ENCODE data around the gene LKAAEAR1.
"Not testable (repeated sequence)": the region's sequence is repeated elsewhere in the genome, so short reads cannot be mapped to it uniquely, and the experiment has no call there.

The LKAAEAR1 gene

DNA sequence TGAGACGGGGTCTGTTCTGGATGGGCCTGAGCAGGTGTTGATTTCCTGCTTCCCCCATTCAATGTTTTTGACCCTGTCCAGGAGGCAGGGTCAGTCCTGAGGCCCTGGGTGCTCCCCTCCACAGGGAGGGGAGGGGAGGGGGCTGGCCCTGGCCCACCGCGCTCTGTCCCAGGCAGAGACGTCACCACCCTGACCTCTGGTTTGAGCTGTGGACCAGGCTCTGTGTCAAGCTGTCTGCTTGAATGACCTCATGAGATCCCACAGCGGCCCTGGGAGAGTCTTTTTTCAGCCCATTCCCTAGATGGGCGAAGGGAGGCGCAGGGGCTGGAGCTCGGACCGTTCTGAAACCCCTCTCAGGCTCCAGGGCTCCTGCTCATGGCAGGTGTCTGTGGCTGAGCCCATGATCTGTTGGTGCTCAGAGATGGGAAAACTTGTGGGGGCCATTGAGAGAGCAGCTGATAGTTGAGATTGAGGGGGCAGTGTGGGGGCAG, 8.9 kb upstream of the LKAAEAR1 start:
- TF ChIP-seq, protein P1, sequence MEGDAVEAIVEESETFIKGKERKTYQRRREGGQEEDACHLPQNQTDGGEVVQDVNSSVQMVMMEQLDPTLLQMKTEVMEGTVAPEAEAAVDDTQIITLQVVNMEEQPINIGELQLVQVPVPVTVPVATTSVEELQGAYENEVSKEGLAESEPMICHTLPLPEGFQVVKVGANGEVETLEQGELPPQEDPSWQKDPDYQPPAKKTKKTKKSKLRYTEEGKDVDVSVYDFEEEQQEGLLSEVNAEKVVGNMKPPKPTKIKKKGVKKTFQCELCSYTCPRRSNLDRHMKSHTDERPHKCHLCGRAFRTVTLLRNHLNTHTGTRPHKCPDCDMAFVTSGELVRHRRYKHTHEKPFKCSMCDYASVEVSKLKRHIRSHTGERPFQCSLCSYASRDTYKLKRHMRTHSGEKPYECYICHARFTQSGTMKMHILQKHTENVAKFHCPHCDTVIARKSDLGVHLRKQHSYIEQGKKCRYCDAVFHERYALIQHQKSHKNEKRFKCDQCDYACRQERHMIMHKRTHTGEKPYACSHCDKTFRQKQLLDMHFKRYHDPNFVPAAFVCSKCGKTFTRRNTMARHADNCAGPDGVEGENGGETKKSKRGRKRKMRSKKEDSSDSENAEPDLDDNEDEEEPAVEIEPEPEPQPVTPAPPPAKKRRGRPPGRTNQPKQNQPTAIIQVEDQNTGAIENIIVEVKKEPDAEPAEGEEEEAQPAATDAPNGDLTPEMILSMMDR (IDR thresholded peaks at IDR 0.05; ENCODE audit: low read depth, low read length, missing control alignments) = no peak
- no peak overlapping the region for H3K4me3 ChIP-seq (ENCODE audit: low read depth, low read length)
- H3K36me3 ChIP-seq (replicated peaks) = no peaks in the 10 kb centered on the region
- in situ Hi-C loops (cut with HindIII; ENCODE audit: low pct_ligation_motif_present, low sequenced_read_pairs) = no loop called here
- H3K27ac ChIP-seq = no peak overlapping the region
- no peak for DNase-seq
- peaks cover 7% of the 10 kb centered on the region for H3K27me3 ChIP-seq (replicated peaks)

DNA sequence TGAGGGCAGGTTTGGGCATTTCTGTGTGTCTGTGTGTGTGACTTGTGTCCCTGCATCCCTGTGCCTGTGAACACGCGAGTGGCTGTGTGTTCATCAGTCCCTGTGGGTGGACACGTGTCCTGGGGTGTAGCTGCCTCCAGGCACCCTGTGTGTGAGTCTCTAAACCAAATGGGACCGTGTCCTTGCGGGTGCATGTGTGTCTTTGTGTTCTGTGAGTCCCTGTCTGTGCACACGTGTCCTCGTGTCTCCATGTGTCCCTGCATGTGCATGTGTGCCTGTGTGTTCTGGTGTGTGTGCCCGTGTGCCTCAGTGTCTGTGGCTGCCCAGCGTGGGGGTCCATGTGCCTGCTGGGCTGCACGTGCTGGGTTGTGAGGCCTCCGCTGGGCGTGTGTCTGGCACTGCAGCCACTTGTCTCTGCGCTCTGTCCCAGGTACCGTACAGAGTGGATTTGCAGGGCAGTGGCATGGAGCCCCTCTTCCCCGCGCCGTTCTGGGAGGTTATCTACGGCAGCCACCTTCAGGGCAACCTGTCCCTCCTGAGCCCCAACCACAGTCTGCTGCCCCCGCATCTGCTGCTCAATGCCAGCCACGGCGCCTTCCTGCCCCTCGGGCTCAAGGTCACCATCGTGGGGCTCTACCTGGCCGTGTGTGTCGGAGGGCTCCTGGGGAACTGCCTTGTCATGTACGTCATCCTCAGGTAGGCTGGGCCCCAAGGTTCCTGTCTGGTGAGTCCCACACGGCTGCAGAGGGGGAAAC, 8.2 kb upstream of the LKAAEAR1 start:
- no peaks in the 10 kb centered on the region for H3K36me3 ChIP-seq (replicated peaks)
- H3K27ac ChIP-seq = no peak overlapping the region
- no peak for DNase-seq
- H3K4me3 ChIP-seq (ENCODE audit: low read depth, low read length) = no peak overlapping the region
- in situ Hi-C loops (cut with HindIII; ENCODE audit: low pct_ligation_motif_present, low sequenced_read_pairs) = no loop called here
- TF ChIP-seq, protein P1 (IDR thresholded peaks at IDR 0.05; ENCODE audit: low read depth, low read length, missing control alignments) = no peak
- H3K27me3 ChIP-seq (replicated peaks) = peaks cover 7% of the 10 kb centered on the region

DNA sequence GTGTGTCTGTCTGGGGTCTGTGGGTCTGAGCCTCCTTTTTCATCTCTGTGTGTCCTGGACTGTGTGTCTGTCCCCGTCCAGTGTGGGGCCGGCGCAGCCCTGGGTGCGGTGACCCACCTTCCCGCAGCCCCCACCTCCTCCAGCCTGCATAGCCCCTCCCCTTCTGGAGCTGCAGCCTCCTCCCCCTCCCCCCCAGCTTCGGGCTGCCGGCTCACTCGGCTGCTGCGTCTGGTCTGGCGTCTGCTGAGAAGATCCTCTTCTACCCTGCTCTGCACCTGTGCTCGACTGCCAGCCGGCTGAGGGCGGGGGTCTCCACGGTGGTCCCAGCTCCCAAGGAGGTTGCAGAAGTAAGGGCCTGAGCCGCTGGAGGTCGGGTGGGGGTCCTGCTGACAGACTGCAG, 7.6 kb upstream of the LKAAEAR1 start:
- Histone ChIP-seq H3K36me3 (replicated peaks) (no peaks in the 10 kb centered on the region), H3K27me3 (replicated peaks) (peaks cover 7% of the 10 kb centered on the region), H3K4me3 (ENCODE audit: low read depth, low read length) (no peak overlapping the region), H3K27ac (no peak overlapping the region)
- DNase-seq = no peak
- TF ChIP-seq, protein P1 (IDR thresholded peaks at IDR 0.05; ENCODE audit: low read depth, low read length, missing control alignments) = no peak
- in situ Hi-C loops (cut with HindIII; ENCODE audit: low pct_ligation_motif_present, low sequenced_read_pairs) = no loop called here

DNA sequence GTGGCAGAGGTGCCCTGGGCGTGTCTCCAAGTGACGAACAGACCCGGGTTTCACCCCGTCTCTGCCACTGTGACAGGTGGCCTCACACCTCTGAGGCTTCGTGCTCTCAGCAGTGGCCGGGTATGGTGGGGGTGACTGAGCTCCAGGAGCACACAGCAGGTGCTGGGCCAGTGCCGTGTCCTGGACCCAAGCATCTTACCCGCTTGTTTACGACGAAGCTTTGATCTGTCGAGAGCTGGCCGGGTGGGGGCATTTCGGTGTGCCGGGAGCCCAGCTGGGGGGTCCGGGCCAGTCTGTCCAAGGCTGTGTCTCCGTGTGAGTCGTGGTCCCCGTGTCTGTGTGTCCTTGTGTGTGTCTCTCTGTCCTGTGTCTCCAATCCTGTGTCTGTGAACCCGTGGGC, 7.1 kb upstream of the LKAAEAR1 start:
- TF ChIP-seq, protein P1 (IDR thresholded peaks at IDR 0.05; ENCODE audit: low read depth, low read length, missing control alignments) = no peak
- Histone ChIP-seq H3K36me3 (replicated peaks) (no peaks in the 10 kb centered on the region), H3K27ac (no peak overlapping the region), H3K4me3 (ENCODE audit: low read depth, low read length) (no peak overlapping the region), H3K27me3 (replicated peaks) (peaks cover 7% of the 10 kb centered on the region)
- no peak for DNase-seq
- in situ Hi-C loops (cut with HindIII; ENCODE audit: low pct_ligation_motif_present, low sequenced_read_pairs) = no loop called here

DNA sequence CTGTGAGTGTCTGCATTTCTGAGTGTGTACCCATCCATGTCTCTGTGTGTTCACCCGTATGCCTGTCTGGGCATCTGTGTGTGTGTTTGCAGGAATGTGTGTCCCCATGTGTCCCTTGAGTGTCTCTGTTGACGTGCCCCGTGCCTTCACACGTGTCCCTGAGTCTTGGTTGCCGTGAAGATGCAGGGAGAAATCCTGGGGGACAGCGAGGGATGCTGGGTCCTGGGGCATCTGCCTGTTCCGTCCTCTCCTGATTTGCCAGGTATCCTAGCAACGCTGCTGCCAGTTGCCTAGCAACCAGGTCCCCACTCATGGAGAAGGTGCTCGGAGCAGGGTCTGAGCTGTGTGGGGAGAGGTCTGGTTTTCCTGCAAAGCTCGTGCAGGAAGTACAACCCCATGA, 6.0 kb upstream of the LKAAEAR1 start:
- Histone ChIP-seq H3K36me3 (replicated peaks) (no peaks in the 10 kb centered on the region), H3K4me3 (ENCODE audit: low read depth, low read length) (no peak overlapping the region), H3K27ac (no peak overlapping the region), H3K27me3 (replicated peaks) (peaks cover 19% of the 10 kb centered on the region)
- TF ChIP-seq, protein P1 (IDR thresholded peaks at IDR 0.05; ENCODE audit: low read depth, low read length, missing control alignments) = no peak
- DNase-seq = no peak
- in situ Hi-C loops (cut with HindIII; ENCODE audit: low pct_ligation_motif_present, low sequenced_read_pairs) = no loop called here

DNA sequence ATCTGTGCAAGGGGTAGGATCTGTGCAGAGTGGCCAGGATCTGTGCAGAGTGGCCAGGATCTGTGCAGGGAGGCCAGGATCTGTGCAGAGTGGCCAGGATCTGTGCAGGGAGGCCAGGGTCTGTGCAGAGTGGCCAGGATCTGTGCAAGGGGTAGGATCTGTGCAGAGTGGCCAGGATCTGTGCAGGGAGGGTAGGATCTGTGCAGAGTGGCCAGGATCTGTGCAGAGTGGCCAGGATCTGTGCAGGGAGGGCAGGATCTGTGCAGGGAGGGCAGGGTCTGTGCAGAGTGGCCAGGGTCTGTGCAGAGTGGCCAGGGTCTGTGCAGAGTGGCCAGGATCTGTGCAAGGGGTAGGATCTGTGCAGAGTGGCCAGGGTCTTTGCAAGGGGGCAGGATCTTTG, 4.4 kb upstream of the LKAAEAR1 start:
- H3K36me3 ChIP-seq (replicated peaks); H3K4me3 ChIP-seq (ENCODE audit: low read depth, low read length); DNase-seq; in situ Hi-C loops (cut with HindIII; ENCODE audit: low pct_ligation_motif_present, low sequenced_read_pairs); H3K27ac ChIP-seq: not testable (repeated sequence)
- peaks cover 34% of the 10 kb centered on the region for H3K27me3 ChIP-seq (replicated peaks)

DNA sequence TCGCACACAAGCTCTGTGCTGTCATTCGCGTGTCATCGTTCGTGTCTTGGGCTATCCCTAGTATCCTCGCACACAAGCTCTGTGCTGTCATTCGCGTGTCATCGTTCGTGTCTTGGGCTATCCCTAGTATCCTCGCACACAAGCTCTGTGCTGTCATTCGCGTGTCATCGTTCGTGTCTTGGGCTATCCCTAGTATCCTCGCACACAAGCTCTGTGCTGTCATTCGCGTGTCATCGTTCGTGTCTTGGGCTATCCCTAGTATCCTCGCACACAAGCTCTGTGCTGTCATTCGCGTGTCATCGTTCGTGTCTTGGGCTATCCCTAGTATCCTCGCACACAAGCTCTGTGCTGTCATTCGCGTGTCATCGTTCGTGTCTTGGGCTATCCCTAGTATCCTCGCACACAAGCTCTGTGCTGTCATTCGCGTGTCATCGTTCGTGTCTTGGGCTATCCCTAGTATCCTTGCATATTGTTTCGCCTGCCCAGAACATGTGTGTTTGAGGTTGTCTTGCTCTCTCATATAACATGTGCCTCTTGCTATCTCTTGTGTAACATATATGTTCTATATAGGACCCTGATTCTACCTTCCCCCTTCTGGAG, 3.1 kb upstream of the LKAAEAR1 start:
- in situ Hi-C loops (cut with HindIII; ENCODE audit: low pct_ligation_motif_present, low sequenced_read_pairs); DNase-seq; H3K36me3 ChIP-seq (replicated peaks); H3K27ac ChIP-seq; H3K4me3 ChIP-seq (ENCODE audit: low read depth, low read length): not testable (repeated sequence)
- H3K27me3 ChIP-seq (replicated peaks) = peaks cover 34% of the 10 kb centered on the region

Measured in brain microvascular endothelial cell (primary cell).